Posterior cingulate gyrus (tissue), 11 donors: ENCODE data around the gene IMPG1.

Experiments
- DNase-seq, 10 donors: peaks; one replicate each; pipeline versions ENCODE4 v3.0.0 to v3.0.0-alpha.2; 2020 to 2021; ENCODE audit warnings: mixed read lengths in 3 of 10
- intact Hi-C: fragments of 100-400 bp; cut with DNase I; formaldehyde crosslinking; loops from one replicate; pipeline ENCODE4 v1.15.1; 2023

Gene IMPG1

GRCh38 chr6:75896526-75896925 lies 175.9 kb downstream of the IMPG1 start:
- intact Hi-C loops = no loop called here
- DNase-seq = no peak

- DNase-seq = no peak
- intact Hi-C loops = loop anchor here (5.0 kb wide), 1 partner anchor 1564 kb away; no protein-coding TSS in a partner anchor
These were observed 178.7 kb downstream of the IMPG1 start for GRCh38 chr6:75893776-75894152.

DNA sequence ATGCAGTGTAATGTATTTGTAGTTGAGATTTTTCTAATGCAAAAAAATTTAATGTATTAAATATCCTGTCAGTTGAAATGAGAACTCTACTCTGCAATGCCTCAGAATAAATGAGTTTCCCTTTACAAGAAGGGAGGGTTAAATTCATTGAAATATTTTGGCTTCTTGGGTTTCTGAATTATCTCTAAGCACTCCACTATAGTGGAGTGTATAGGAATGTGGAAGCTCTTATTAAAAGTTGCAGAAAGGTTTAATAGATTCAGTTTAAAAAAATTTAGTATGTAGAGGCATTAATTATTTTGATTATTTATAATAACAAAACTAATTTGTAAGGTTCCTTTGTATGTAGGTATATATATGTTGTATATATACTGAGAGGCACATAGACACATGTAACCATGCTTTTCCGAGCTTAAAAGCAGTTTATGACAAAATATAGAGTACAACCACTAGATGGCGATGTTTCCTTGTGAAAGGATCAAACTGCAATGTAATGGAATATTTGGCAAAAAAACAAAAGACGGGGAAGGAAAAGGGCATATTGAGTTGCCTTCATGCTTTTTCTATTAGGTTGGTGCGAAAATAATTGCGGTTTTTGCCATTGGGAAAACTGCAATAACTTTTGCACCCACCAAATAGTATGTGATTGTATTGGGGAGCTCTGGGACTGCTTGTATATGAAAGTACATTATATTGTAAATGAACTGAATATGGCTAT lies 179.2 kb downstream of the IMPG1 start:
- DNase-seq = no peak
- intact Hi-C loops = loop anchor here (5.0 kb wide), 1 partner anchor 1564 kb away; no protein-coding TSS in a partner anchor

GRCh38 chr6:75892384-75892783 lies 180.1 kb downstream of the IMPG1 start:
- intact Hi-C loops = loop anchor here (5.0 kb wide), 1 partner anchor 1565 kb away; no protein-coding TSS in a partner anchor
- peak in 1 of 10 donors; percentile 83 for DNase-seq

DNA sequence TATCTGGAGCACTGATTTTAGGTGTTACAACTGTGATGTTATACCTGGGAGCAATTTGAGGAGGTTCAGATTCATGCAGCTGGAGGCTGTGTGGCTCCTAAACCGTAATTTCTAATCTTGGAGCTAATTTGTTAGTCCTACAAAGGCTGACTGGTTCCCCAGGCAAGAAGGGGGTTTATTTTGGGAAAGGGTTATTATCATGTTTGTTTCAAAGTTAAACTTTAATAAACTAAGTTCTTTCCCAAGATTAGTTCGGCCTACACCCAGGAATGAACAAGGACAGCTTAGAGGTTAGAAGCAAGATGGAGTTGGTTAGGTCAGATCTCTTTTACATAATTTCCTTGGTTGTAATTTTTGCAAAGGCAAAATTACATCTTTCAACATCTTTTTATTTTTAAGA lies 187.6 kb downstream of the IMPG1 start:
- intact Hi-C loops = no loop called here
- no peak for DNase-seq

GRCh38 chr6:75882734-75883133 lies 189.7 kb downstream of the IMPG1 start:
- no peak for DNase-seq
- intact Hi-C loops = no loop called here

DNA sequence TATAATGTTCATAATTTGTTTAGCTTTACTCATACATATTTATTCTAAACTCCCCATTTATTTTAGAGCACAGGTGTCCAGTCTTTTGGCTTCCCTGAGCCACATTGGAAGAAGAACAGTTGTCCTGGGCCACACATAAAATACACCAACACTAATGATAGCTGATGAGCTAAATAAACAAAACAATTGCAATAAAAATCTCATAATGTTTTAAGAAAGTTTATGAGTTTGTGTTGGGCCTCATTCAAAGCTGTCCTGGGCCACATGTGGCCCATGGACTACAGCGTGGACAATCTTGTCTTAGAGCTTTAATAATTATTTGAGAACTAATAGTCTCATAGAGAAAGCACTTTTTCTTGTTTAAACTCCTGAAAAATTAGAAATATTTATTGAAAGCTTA lies 192.2 kb downstream of the IMPG1 start:
- intact Hi-C loops = no loop called here
- DNase-seq = no peak

DNA sequence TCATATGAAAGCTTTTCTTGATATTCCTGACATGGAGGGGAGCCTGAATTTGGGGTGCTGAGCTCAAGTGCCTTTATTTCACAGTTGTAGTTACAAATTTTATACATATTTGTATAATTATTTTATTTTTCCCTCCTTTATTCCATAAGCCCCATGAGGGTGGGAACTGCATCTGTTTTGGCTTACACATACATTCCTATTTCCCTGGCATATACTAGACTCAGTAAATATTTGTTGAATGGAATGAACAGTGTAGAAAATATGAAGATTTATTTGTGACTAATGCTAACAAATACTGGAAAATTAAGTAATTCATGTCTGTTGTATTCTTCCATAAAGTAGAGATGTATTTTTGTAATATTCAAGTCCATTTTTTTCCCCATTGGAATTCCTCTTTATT lies 196.3 kb downstream of the IMPG1 start:
- intact Hi-C loops = no loop called here
- no peak for DNase-seq

DNA sequence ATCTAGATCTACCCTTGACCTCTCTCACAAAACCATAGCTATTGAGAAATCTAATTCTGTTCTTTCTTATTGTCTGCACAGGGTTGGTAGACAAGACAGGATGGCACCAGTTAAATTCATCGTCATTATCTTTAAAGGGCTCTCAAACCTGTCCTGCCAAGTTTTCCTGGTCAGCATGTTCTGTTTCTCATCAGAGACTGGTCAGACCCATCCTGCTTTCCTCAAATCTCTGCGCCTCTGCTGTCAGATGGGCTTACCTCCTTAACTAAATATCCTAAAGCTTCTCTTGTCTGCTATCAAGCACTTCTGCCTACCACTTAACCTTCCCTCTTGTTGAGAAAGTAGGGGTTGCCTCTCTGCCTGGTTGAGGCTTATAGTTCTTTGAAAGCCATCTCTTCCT lies 198.2 kb downstream of the IMPG1 start:
- no peak for DNase-seq
- intact Hi-C loops = no loop called here
